Measurements from ENCODE around the gene OR2D2.
"Not testable (repeated sequence)": the region's sequence is repeated elsewhere in the genome, so short reads cannot be mapped to it uniquely, and the experiment has no call there.

Gene OR2D2

DNA sequence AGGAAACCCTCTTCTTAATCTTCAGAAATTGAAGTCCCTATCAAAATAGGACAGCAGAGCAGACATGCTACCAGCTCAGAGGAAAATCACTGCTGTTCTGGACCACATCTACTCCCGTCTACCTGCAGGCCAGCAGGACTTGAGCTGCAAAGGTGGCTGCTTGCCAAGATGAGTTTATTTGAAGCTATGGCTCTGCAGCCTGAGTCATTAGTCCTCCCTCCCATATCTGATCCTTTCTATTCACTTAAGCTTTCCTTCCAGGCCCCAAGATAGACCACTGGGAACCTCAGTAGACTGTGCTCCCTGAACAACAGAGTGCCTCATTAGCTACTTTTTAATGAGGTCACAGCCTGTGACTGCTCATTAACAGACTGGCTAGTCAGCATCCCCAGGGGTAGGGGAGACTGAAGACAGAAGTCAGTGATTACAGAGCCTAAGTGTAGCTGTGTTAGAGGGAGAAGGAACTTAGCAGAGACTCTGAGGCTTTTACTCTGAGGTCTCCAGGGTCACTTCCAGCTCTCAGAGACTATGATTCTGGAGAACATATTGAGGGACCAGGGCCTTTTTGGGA lies 36.2 kb downstream of the OR2D2 start:
- H3K36me3 ChIP-seq (ENCODE audit: control insufficient read depth, low read length), result no peaks in the 10 kb centered on the region
- no peaks in the 10 kb centered on the region for H4K20me1 ChIP-seq (ENCODE audit: control insufficient read depth, insufficient read depth, low read depth, low read length)
- H3K27me3 ChIP-seq (ENCODE audit: control insufficient read depth, low read length), result no peaks in the 10 kb centered on the region
- TF ChIP-seq CTCF (IDR thresholded peaks at IDR 0.05; ENCODE audit: low read depth, low read length, poor library complexity, severe bottlenecking) (no peak), EZH2phosphoT487 (IDR thresholded peaks at IDR 0.05; ENCODE audit: borderline replicate concordance, low read length) (no peak)
- H3F3A ChIP-seq (ENCODE audit: control insufficient read depth, insufficient read depth), result no peaks in the 10 kb centered on the region
- H3K4me1 ChIP-seq (ENCODE audit: control insufficient read depth, low read length), result no peaks in the 10 kb centered on the region
- H3K4me2 ChIP-seq (ENCODE audit: low read length), result no peak overlapping the region
- no peak overlapping the region for H3K4me3 ChIP-seq (ENCODE audit: low read length)
- no peaks in the 10 kb centered on the region for H3K9me2 ChIP-seq (replicated peaks; ENCODE audit: control insufficient read depth, low read length)
- H3K27ac ChIP-seq (ENCODE audit: low read depth, low read length), result no peak overlapping the region
- H3K79me2 ChIP-seq (ENCODE audit: control insufficient read depth, low read length), result no peaks in the 10 kb centered on the region
- no peaks in the 10 kb centered on the region for H3K9me3 ChIP-seq (ENCODE audit: control insufficient read depth, insufficient read depth, low read length)

- H3K4me1 ChIP-seq (ENCODE audit: control insufficient read depth, low read length); H3F3A ChIP-seq (ENCODE audit: control insufficient read depth, insufficient read depth); H3K9me2 ChIP-seq (replicated peaks; ENCODE audit: control insufficient read depth, low read length); H3K79me2 ChIP-seq (ENCODE audit: control insufficient read depth, low read length); H3K27ac ChIP-seq (ENCODE audit: low read depth, low read length); H4K20me1 ChIP-seq (ENCODE audit: control insufficient read depth, insufficient read depth, low read depth, low read length); H3K9me3 ChIP-seq (ENCODE audit: control insufficient read depth, insufficient read depth, low read length); H3K4me3 ChIP-seq (ENCODE audit: low read length); H3K36me3 ChIP-seq (ENCODE audit: control insufficient read depth, low read length); H3K27me3 ChIP-seq (ENCODE audit: control insufficient read depth, low read length); H3K4me2 ChIP-seq (ENCODE audit: low read length): not testable (repeated sequence)
These were observed 37.5 kb downstream of the OR2D2 start for GRCh38 chr11:6854801-6855200.

GRCh38 chr11:6850526-6850925 lies 41.8 kb downstream of the OR2D2 start:
- Histone ChIP-seq H3K27ac (ENCODE audit: low read depth, low read length) (no peak overlapping the region), H3K9me2 (replicated peaks; ENCODE audit: control insufficient read depth, low read length) (no peaks in the 10 kb centered on the region), H4K20me1 (ENCODE audit: control insufficient read depth, insufficient read depth, low read depth, low read length) (no peaks in the 10 kb centered on the region), H3K27me3 (ENCODE audit: control insufficient read depth, low read length) (no peaks in the 10 kb centered on the region), H3K36me3 (ENCODE audit: control insufficient read depth, low read length) (no peaks in the 10 kb centered on the region), H3F3A (ENCODE audit: control insufficient read depth, insufficient read depth) (no peaks in the 10 kb centered on the region), H3K79me2 (ENCODE audit: control insufficient read depth, low read length) (no peaks in the 10 kb centered on the region), H3K4me3 (ENCODE audit: low read length) (no peak overlapping the region), H3K4me2 (ENCODE audit: low read length) (no peak overlapping the region), H3K9me3 (ENCODE audit: control insufficient read depth, insufficient read depth, low read length) (no peaks in the 10 kb centered on the region), H3K4me1 (ENCODE audit: control insufficient read depth, low read length) (no peaks in the 10 kb centered on the region)
- TF ChIP-seq EZH2phosphoT487 (IDR thresholded peaks at IDR 0.05; ENCODE audit: borderline replicate concordance, low read length), result no peak
- TF ChIP-seq CTCF (IDR thresholded peaks at IDR 0.05; ENCODE audit: low read depth, low read length, poor library complexity, severe bottlenecking), result no peak

DNA sequence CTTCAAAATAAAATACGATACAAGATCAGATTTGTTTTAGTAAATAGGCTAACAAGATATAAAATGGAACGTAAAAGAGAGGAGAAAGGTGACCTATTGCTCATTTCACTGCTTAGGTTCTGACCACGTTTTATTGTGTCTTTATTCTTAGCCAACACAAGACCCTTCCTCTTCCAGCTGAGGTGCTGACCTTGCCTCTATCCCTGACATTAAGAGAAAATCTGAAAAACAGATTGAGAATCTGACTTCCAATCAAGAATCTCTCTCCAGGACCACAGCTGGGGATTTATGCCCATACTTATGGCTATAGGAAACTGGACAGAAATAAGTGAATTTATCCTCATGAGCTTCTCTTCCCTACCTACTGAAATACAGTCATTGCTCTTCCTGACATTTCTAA lies 46.9 kb downstream of the OR2D2 start, which contains the start of gene OR10A5:
Gene OR10A5, plus strand, starts transcription at position 301 of the 400 bp plus-strand sequence. Its CDS starts 0 bp downstream, at position 301.
- no peaks in the 10 kb centered on the region for H4K20me1 ChIP-seq (ENCODE audit: control insufficient read depth, insufficient read depth, low read depth, low read length)
- no peak within 1 kb of the TSS for H3K4me3 ChIP-seq (ENCODE audit: low read length)
- no peak within 1 kb of the TSS for H3K27ac ChIP-seq (ENCODE audit: low read depth, low read length)
- TF ChIP-seq CTCF (IDR thresholded peaks at IDR 0.05; ENCODE audit: low read depth, low read length, poor library complexity, severe bottlenecking) (no peak), EZH2phosphoT487 (IDR thresholded peaks at IDR 0.05; ENCODE audit: borderline replicate concordance, low read length) (no peak)
- no peaks in the 10 kb centered on the region for H3K36me3 ChIP-seq (ENCODE audit: control insufficient read depth, low read length)
- H3F3A ChIP-seq (ENCODE audit: control insufficient read depth, insufficient read depth), result no peaks in the 10 kb centered on the region
- no peaks in the 10 kb centered on the region for H3K4me1 ChIP-seq (ENCODE audit: control insufficient read depth, low read length)
- no peaks in the 10 kb centered on the region for H3K27me3 ChIP-seq (ENCODE audit: control insufficient read depth, low read length)
- no peaks in the 10 kb centered on the region for H3K9me2 ChIP-seq (replicated peaks; ENCODE audit: control insufficient read depth, low read length)
- H3K9me3 ChIP-seq (ENCODE audit: control insufficient read depth, insufficient read depth, low read length), result no peaks in the 10 kb centered on the region
- H3K79me2 ChIP-seq (ENCODE audit: control insufficient read depth, low read length), result no peaks in the 10 kb centered on the region
- H3K4me2 ChIP-seq (ENCODE audit: low read length), result no peak within 1 kb of the TSS
